ENCODE data around the gene SKI. TPM values are rescaled to one million over a fixed set of nuclear protein-coding genes. Genes with fewer than 3 reads are reported as not detected.

Gene SKI
- total RNA-seq, 1 donor, result 48.9 TPM

DNA sequence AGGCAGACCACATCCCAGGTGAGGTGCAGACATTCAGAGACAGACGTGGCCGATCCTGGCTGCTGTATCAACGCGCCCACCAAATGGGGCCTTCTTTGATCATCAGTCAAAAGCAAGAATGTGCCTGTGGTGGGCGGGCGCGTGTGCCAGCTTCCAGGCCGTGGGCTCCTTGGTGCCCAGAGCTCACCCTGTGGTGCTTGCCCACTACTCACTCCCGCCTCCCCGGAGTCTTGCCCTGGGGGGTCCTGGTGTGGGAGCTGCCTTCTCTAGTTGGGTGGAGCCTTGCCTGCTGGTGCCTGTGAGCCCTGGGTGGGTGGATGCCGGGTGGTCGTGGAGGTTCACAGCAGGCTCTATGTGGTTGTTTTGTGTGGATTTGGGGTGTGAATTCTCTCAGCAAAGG, 70.6 kb downstream of the SKI start:
- Histone ChIP-seq H4K20me1 (ENCODE audit: insufficient read depth, low read length) (peaks cover 88% of the 10 kb centered on the region), H3K79me2 (ENCODE audit: insufficient read depth, low read length) (peaks cover 100% of the 10 kb centered on the region), H2AFZ (ENCODE audit: low read length) (no peak overlapping the region), H3K4me2 (ENCODE audit: insufficient read depth, low read length) (no peak overlapping the region), H3K27me3 (ENCODE audit: insufficient read depth, low read length) (no peaks in the 10 kb centered on the region), H3K27ac (ENCODE audit: low read depth, low read length) (peak overlapping the region; percentile 37), H3K4me3 (ENCODE audit: insufficient read depth, low read length) (no peak overlapping the region), H3K9me3 (ENCODE audit: low read depth, low read length) (no peaks in the 10 kb centered on the region), H3K4me1 (ENCODE audit: insufficient read depth, low read length) (peaks cover 33% of the 10 kb centered on the region), H3K36me3 (ENCODE audit: insufficient read depth, low read length) (peaks cover 29% of the 10 kb centered on the region)
- TF ChIP-seq, protein P1, sequence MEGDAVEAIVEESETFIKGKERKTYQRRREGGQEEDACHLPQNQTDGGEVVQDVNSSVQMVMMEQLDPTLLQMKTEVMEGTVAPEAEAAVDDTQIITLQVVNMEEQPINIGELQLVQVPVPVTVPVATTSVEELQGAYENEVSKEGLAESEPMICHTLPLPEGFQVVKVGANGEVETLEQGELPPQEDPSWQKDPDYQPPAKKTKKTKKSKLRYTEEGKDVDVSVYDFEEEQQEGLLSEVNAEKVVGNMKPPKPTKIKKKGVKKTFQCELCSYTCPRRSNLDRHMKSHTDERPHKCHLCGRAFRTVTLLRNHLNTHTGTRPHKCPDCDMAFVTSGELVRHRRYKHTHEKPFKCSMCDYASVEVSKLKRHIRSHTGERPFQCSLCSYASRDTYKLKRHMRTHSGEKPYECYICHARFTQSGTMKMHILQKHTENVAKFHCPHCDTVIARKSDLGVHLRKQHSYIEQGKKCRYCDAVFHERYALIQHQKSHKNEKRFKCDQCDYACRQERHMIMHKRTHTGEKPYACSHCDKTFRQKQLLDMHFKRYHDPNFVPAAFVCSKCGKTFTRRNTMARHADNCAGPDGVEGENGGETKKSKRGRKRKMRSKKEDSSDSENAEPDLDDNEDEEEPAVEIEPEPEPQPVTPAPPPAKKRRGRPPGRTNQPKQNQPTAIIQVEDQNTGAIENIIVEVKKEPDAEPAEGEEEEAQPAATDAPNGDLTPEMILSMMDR (IDR thresholded peaks at IDR 0.05; ENCODE audit: extremely low read depth, low read depth, low read length), result no peak
- DNase-seq (ENCODE audit: insufficient read length, low spot score, missing footprints), result no peak

- H3K79me2 ChIP-seq (ENCODE audit: insufficient read depth, low read length), result peaks cover 100% of the 10 kb centered on the region
- peaks cover 29% of the 10 kb centered on the region for H3K4me1 ChIP-seq (ENCODE audit: insufficient read depth, low read length)
- H3K4me3 ChIP-seq (ENCODE audit: insufficient read depth, low read length), result no peak overlapping the region
- peaks cover 32% of the 10 kb centered on the region for H3K36me3 ChIP-seq (ENCODE audit: insufficient read depth, low read length)
- no peak for DNase-seq (ENCODE audit: insufficient read length, low spot score, missing footprints)
- H3K4me2 ChIP-seq (ENCODE audit: insufficient read depth, low read length), result no peak overlapping the region
- H3K27me3 ChIP-seq (ENCODE audit: insufficient read depth, low read length), result no peaks in the 10 kb centered on the region
- peak overlapping the region; percentile 65 for H3K27ac ChIP-seq (ENCODE audit: low read depth, low read length)
- no peaks in the 10 kb centered on the region for H3K9me3 ChIP-seq (ENCODE audit: low read depth, low read length)
- peaks cover 83% of the 10 kb centered on the region for H4K20me1 ChIP-seq (ENCODE audit: insufficient read depth, low read length)
- no peak overlapping the region for H2AFZ ChIP-seq (ENCODE audit: low read length)
- TF ChIP-seq, protein P1 (IDR thresholded peaks at IDR 0.05; ENCODE audit: extremely low read depth, low read depth, low read length), result no peak
These were observed 71.1 kb downstream of the SKI start for GRCh38 chr1:2299131-2299627.

DNA sequence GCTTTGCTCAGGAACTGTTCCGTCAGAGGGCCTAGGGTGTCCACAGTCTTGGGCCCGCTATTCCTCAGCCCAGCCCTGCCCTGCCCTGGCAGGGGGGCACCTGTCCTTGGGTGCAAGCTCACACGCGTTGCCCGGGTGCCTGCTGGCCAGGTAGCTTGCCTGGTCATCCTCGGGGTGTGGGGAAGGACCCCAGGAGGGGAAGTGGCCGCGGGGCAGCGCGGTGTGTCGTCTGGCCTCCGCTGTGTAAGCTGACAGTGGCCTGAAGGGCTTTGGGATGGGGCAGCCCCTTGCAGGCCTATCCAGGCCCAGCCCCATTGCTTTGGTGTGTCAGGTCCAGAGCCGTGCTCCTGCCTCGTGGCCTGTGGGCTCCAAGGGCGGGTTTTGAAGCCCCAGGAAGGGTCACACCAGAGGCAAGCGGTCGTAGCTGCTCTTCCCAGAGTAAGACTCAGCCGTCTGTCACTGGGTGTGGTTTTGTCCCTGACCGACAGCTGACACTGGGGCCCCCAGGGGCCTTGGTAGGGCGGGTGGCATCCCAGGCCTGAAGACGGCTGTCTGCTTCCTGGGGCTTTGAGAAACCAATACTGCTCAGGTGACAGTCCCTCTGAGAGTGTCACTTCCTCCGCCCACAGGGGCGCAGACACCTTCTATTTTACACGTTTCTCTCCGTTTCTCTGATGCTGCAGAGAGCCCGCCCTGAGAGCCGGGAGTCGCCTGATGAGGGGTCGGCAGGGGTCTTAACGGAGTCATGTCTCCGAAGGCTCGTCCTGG, 72.1 kb downstream of the SKI start:
- TF ChIP-seq, protein P1 (IDR thresholded peaks at IDR 0.05; ENCODE audit: extremely low read depth, low read depth, low read length), result no peak
- H3K4me2 ChIP-seq (ENCODE audit: insufficient read depth, low read length), result peak overlapping the region; percentile 55
- no peaks in the 10 kb centered on the region for H3K9me3 ChIP-seq (ENCODE audit: low read depth, low read length)
- no peak overlapping the region for H2AFZ ChIP-seq (ENCODE audit: low read length)
- no peaks in the 10 kb centered on the region for H3K27me3 ChIP-seq (ENCODE audit: insufficient read depth, low read length)
- DNase-seq (ENCODE audit: insufficient read length, low spot score, missing footprints), result no peak
- H3K4me1 ChIP-seq (ENCODE audit: insufficient read depth, low read length), result peaks cover 24% of the 10 kb centered on the region
- peaks cover 36% of the 10 kb centered on the region for H3K36me3 ChIP-seq (ENCODE audit: insufficient read depth, low read length)
- peak overlapping the region; percentile 65 for H3K27ac ChIP-seq (ENCODE audit: low read depth, low read length)
- peaks cover 98% of the 10 kb centered on the region for H3K79me2 ChIP-seq (ENCODE audit: insufficient read depth, low read length)
- H3K4me3 ChIP-seq (ENCODE audit: insufficient read depth, low read length), result peak overlapping the region; percentile 46
- H4K20me1 ChIP-seq (ENCODE audit: insufficient read depth, low read length), result peaks cover 81% of the 10 kb centered on the region

DNA sequence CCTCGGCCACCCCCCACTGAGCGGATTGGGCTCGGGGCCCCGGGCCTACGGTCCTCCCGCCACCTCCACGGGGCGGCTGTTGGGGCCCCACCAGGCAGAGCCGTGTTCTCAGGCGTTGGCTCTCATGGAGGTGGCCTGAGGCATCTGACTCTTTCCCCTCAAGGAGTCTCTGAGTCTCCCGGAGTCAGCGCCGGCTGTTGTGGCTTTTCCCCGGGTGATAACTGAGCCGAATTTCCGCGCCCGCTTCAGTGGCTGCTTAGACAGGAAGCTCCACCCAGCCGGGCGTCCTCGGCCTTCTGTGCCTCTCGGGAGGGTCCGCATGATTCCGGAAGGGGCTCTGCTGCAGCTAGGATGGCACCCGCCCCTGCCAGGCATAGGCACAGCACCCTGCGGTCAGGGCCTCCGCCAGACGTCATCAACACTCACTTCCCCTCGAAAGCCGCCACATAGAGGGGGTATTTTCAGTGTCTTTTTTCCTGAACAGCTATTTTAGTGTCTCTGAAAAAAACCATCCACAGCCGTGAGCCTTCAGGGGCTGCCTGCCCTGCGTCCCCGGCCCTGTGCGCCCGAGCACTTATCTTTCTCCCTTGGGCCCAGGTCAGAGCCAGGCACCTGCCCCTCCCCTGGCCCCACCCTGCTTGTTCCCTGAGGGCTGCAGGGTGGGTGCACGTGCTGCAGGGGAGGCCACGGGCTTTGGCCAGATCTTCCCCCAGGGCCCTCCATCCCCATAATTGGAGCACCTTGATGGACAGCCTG, 72.9 kb downstream of the SKI start:
- H3K4me2 ChIP-seq (ENCODE audit: insufficient read depth, low read length), result peak overlapping the region; percentile 55
- no peaks in the 10 kb centered on the region for H3K27me3 ChIP-seq (ENCODE audit: insufficient read depth, low read length)
- H4K20me1 ChIP-seq (ENCODE audit: insufficient read depth, low read length), result peaks cover 74% of the 10 kb centered on the region
- H2AFZ ChIP-seq (ENCODE audit: low read length), result no peak overlapping the region
- peak; percentile 99 for DNase-seq (ENCODE audit: insufficient read length, low spot score, missing footprints)
- peaks cover 98% of the 10 kb centered on the region for H3K79me2 ChIP-seq (ENCODE audit: insufficient read depth, low read length)
- peak overlapping the region; percentile 65 for H3K27ac ChIP-seq (ENCODE audit: low read depth, low read length)
- H3K36me3 ChIP-seq (ENCODE audit: insufficient read depth, low read length), result peaks cover 34% of the 10 kb centered on the region
- peaks cover 24% of the 10 kb centered on the region for H3K4me1 ChIP-seq (ENCODE audit: insufficient read depth, low read length)
- TF ChIP-seq, protein P1 (IDR thresholded peaks at IDR 0.05; ENCODE audit: extremely low read depth, low read depth, low read length), result no peak
- H3K9me3 ChIP-seq (ENCODE audit: low read depth, low read length), result no peaks in the 10 kb centered on the region
- peak overlapping the region; percentile 46 for H3K4me3 ChIP-seq (ENCODE audit: insufficient read depth, low read length)
